Hepatic stellate cell (primary cell): ENCODE data around the gene MUC13.

Source experiments
- DNase-seq: peaks from one replicate; pipeline ENCODE4 v3.0.0; 2011; ENCODE audit warnings: low spot score

MUC13 gene

GRCh38 chr3:124950026-124950425, 15.5 kb upstream of the MUC13 start:
- no peak for DNase-seq

DNA sequence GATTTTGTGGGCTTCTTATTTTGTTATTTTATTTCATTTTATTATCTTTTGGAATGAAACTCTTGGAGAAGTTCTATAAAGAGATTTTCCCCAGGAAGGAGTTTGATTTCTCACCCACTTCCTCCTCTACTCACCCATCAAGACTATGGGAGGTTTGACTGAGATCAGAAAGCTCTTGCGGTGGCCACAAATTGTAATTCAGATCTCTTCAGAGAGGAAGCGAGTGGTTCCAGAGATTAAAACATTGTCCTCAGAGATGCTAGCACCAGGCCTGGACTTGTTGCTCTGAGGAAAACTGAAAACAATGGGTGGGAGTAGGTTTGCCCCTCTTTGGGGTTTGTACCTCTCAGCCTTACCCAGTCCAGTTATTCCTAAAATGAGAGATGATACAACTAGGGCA, 8.1 kb upstream of the MUC13 start:
- no peak for DNase-seq

DNA sequence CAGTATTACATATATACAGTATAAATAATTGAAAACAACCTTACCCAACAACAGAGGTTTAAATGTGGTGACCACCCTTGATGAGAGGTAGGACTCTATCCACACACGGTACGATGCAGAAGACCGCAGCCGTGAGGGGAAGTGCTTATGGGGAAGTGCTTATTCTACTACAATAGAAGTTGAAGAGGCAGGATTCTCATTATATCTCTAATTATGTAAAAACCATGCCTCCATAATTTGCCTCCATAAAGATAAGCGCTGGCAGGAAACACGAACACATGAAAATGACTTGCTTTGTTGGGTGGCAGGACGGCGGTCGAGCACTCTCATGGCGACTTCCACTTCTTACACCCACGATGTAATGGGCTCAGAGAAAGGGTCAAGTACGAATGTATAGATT, 7.2 kb upstream of the MUC13 start:
- DNase-seq, result no peak

DNA sequence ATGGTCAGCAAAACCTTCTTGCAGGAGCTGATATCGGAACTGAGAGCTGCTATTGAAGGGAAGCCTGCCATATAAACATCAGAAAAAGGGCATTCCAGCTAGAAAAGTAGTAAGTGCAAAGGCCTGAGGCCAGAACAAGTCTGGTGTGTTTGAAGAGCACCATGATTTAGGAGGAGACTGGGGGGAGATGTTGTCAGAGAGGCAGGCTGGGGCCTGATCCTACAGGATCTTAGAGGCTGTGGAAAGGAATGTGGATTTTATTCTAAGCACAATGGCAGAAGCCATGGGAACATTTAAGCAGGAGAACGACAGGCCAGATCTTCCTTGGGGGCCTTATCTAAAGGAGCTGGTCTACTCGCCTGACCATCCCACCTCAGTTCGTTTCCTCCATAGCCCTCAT, 5.1 kb upstream of the MUC13 start:
- no peak for DNase-seq

GRCh38 chr3:124938896-124939295, 4.3 kb upstream of the MUC13 start:
- DNase-seq, result no peak

GRCh38 chr3:124937049-124937448, 2.5 kb upstream of the MUC13 start:
- no peak for DNase-seq

DNA sequence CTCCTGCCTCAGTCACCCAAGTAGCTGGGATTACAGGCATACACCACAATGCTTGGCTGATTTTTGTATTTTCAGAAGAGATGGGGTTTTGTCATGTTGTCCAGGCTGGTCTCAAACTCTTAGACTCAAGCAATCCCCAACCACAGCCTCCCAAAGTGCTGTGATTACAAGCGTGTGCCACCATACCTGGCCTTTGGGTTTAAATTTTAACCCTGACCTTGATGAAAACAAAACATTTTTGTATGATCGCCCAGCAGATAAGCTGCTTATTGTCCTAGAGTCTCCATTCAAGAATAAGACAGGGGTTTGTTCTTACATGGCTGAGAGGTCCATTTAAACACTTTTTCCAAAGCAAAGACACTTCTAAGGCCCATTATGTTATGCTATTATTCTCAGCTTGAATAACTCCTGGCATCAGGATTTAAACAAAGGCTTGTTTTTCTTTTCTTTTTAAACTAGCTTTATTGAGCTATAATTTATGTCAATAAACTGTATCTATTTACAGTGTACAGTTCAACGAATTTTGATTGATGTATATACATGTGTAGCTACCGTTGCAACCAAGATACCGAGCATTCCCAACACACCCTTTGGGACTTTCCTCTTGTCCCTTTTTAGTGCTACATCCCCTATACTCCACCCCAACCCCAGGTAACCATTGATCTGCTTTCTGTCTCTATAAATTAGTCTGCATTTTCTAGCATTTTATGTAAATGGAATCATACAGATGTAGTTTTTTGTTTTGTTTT, 1.4 kb upstream of the MUC13 start:
- no peak for DNase-seq

DNA sequence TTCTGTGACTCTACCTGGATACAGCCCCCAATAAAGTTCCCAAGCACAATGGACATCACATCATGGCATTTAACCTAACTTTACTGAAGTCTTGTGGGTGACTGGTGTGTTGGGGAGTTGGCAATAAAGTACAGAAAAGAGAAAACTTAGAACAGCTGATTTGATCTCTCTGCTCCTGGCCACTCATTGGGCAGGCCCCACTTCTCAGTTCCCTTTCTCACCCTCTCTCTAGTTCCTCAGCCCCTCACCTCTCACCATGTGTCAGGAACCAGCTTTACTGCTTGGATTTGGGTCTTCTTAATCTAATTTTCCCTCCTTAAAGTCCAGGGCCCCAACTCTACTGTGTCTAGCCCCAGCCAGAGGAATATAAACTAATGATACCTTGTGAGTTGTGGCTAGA, 713 bp upstream of the MUC13 start:
- no peak for DNase-seq

- DNase-seq, result no peak
These were observed 6.0 kb downstream of the MUC13 start for GRCh38 chr3:124928333-124929202.

DNA sequence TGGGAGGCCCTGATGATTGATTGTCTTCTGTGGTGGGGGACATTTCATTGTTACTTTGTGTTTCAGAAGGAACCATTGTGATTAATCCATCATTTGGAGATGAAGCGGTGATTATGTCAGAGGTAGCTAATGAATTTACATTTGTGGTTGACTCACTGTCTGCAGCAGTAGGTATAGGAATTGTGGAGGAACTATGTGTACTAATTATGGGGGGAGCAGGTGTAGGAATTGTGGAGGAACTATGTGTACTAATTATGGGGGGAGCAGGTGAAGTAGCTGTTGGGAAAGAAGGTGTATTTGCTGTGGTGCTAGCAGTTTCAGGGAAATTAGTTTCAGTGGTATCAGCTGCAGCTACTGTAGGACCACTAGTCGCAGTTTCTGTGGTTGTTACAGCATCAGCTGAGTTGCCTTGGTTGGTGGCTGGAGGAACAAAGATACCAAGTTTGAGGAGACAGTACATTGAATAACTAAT, 6.9 kb downstream of the MUC13 start:
- no peak for DNase-seq

- no peak for DNase-seq
These were observed 8.0 kb downstream of the MUC13 start for GRCh38 chr3:124926426-124927101.

DNA sequence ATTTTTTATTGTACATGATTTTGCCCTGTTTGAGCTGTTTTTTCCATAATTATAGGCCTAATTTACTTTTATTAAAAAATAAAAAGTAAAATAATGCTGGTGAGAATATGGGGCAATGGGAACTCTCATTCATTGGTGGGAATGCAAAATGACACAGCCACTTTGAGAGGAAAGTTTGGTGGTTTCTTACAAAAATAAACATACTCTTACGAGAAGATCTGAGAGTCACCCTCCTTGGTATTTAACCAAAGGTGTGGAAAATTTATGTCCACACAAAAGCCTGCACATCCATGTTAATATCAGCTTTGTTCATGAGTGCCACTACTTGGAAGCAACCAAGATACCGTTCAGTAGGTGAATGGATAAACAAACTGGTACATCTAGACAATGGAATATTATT, 9.8 kb downstream of the MUC13 start:
- no peak for DNase-seq

DNA sequence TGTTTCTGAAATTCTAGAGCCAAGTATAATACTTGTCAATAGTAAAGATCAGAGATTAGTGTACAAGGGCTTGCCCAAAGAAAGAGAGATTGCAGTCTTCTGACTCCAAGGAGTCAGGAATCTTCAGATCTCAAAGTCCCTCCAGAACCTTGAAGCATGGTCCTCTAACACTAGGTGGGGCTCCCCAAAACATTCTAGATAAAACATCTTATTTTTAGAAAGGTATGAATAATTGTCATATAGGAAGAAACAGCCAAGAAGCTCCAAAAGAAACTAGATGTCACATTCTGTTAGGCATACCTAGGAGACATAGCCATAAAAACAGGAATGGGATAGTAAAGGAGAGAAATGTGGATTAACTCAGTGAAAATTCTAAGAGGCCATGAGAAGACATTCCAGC, 10.7 kb downstream of the MUC13 start:
- no peak for DNase-seq

- no peak for DNase-seq
These were observed 13.8 kb downstream of the MUC13 start for GRCh38 chr3:124920718-124921117.

- DNase-seq, result peak; percentile 68
These were observed 14.8 kb downstream of the MUC13 start for GRCh38 chr3:124919756-124920155.

GRCh38 chr3:124918524-124918923, 16.0 kb downstream of the MUC13 start:
- DNase-seq, result no peak

- DNase-seq, result no peak
These were observed 17.6 kb downstream of the MUC13 start for GRCh38 chr3:124916837-124917409.

- DNase-seq, result no peak
These were observed 19.3 kb downstream of the MUC13 start for GRCh38 chr3:124915254-124915653.

DNA sequence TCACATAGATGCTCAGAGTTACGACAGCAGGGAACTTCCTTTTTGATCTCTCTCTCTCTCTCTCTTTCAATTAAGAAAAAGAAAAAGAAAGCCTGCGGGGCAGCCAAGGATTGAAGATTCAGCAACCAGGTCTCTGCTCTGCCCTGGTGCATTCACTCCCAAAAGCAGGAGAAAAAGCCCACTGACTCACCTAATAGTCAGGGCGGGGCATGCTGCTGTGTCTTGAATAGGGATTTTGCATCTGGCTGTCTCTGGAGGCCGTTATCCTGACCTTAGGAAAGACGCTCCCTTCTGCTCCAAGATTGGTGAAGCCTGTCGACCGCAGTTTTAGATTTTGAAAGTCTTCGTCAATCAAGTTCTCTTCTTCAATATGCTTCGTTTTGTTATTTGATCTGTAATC, 26.6 kb downstream of the MUC13 start:
- no peak for DNase-seq

- DNase-seq, result no peak
These were observed 29.6 kb downstream of the MUC13 start for GRCh38 chr3:124904835-124905492.

DNA sequence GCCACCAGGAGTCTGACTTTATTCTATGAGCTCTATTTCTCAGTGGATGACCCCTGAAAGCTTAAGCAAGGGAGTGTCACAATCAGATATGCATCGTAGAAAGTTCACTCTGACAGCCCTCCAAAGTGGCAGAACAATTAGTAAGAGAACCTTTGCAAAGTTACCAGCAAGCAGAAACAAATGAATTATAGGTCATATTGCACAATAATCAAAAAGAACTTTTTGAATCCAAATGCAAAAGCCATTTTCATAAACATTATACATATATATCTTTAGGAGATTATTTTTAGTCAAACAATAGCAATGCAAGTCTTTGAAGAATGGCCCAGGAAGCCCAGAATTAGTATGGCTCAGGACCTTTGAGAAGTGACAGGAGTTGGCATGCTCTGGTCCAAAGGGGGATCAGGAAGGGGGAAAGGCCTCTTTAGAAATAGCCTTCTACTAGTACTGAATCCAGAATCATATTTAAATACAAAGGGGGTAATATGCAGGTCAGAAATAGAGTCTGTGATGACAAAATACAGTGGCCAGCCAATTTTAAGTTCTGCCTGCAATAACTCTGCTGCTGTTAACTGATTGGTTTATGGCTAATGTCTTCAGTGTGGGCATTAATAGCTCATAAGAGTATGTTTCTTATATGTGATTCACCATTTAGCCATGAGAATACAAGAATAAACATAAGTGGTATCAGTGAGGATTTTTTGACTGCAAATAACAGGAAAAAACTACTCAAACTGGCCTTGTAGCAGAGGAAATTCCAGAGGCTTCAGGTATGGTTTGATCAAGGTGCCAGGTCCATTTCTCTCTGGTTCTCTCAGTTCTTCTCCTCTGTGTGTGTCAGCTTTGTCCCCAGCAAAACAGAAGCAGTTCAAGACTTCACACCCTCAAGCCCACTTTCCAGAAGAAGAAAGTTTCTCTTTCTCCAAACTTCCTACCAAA, 30.4 kb downstream of the MUC13 start:
- no peak for DNase-seq
